Renal pelvis (tissue), 4 donors: ENCODE data around the gene FBXO34. TPM values are rescaled to one million over a fixed set of nuclear protein-coding genes. Genes with fewer than 3 reads are reported as not detected.
"Not testable (repeated sequence)": the region's sequence is repeated elsewhere in the genome, so short reads cannot be mapped to it uniquely, and the experiment has no call there.

Experiments
- DNase-seq: peaks from one replicate; pipeline ENCODE4 v3.0.0-alpha.2; 2013
- polyA plus RNA-seq, 3 donors: library from polyadenylated mRNA; unstranded; fragments of 120-200 nt; gene quantifications; one replicate each; pipeline ENCODE4 v1.2.1, GENCODE V29; 2013; ENCODE audit not compliant: insufficient read length in 3 of 3

The FBXO34 gene
- polyA plus RNA-seq, 3 donors: 32.9 to 42.1 (median 34.0) TPM

DNA sequence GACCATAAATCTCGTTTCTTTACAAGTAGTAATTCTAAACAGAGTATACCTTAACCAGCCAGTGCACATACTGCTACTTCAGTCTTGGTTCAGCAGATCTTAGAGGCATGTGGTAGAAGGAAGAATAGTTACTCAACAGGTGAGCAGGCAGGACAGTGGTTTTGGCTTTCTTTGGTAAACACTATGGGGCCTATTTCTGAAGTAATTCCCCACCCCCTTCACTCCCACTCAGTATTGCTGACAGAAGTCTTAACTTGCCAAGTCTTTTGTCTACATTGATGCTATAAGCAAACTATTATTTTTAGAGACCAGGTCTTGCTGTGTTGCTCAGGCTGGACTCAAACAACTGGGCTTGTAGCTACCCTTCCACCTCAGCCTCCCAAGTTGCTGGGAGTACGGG lies 68.5 kb downstream of the FBXO34 start:
- no peak for DNase-seq

DNA sequence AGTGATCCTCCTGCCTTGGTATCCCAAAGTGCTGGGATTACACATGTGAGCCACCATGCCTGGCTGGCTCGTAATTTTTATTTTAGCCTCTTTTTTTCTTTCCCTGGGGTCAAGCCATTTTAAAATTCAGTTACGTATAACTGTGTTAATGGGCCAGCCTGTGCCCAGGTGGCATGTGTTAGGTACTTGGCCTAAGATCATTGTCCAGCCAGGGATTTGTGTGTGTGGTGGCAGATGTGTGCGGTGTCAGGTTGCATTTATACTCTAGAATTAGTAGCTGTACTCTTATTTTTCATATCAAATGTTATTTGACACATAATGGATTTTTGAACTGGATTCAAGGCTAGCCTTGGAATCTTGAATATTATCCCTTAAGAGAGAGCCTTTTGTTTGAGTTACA lies 69.3 kb downstream of the FBXO34 start:
- DNase-seq: no peak

DNA sequence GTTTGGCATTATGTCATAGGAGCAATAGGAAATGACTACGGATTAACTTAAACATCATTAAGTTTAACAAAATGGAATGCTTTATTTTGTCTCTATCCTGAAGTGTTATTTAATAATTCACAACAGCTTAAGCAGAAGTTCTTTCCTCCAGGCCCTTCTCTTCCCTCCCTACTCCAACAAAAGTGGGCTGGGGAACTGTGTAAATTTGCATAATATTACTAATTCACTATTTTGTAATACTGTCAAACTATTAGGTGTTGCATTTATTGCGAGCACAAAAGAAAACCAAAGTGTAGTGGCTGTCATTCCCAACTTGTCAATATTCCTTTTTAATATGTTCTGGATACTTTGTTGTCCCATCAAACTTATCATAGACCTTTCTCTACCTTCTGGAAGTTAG lies 70.6 kb downstream of the FBXO34 start:
- DNase-seq: no peak

DNA sequence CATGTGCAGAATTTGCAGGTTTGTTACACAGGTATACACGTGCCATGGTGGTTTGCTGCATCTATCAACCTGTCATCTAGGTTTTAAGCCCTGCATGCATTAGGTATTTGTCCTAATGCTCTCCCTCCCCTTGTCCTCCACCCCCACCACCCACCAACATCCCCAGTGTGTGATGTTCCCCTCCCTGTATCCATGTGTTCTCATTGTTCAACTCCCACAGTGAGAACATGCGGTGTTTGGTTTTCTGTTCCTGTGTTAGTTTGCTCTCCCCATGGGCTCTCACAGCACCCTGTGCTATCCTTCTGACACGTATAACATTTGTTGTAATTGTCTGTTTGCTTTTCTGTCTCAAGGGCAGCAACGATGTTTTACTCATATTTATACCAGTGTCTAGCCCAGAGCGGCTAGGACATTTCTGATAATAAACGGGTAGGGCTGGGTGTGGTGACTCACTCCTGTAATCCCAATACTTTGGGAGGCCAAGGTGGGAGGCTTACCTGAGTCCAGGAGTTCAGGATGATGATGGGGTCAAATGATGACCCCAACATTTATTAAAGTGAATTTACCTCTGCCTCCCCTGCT lies 73.5 kb downstream of the FBXO34 start:
- not testable (repeated sequence) for DNase-seq

DNA sequence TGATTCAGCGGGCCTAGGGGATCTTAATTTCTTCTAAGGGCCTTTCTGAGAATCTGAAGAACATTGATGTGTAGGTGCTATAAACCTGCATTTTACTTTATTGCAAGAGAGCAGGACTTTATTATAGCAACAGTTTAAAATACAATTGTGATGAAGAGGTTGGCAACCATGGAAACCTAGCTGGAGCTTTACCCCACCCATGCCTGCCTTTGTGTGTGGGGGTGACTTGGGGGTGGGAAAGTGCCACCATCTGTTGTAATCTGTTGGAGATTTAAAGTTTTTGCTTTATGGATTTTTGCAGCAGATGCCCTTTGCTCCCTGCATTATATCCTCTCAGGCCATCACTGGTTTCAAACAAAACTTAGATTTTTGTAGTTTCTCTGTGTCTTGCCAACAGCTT lies 75.8 kb downstream of the FBXO34 start:
- no peak for DNase-seq

DNA sequence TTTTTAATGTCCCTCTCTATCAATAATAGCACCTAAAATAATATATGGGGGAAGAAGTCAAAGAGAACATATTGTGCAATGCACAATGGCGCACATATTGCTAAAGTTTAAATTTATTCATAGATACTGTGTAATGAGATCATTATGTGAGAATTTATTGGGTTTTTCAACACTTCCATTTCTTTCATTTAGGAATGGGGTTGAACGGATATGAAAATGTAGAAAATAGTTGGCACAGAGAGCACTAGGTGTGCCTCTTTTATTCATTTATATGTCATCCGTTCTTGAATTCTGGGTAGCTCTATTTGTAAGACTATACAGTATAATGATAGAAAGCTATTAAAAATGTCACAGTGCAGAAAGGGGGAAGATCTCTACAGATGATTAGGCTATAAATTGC lies 76.5 kb downstream of the FBXO34 start:
- no peak for DNase-seq

DNA sequence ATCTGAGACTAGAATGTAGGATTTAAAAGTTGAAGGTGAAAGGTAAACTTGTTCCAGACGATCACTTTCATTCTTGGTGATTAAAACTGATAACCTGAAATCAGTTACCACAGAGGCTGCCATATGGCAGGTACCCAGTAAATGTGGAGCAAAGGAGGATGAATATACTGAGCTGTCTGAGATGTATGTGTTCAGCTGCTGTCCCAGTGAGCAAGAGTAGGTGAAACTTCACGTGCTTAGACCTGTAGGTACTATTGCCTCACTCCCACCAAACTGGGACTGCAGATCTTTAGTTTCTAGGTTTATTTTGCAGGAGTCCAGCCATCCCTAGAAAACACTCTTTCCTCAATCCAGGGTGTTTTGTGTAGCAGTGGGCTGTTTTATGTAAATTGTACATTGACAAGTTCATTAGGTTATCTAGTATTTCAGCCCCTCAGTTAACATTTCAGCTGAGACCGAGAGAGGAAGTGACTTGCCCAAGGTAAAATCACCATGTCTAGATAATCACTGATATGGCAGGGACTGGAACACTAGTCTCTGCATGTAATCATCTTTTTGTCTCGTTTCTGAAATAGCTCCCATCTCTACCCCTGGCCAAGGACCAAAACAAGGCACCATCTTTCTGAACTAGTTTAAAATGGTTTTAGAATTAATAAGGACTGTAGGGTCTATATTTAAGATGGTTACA lies 77.7 kb downstream of the FBXO34 start:
- no peak for DNase-seq

DNA sequence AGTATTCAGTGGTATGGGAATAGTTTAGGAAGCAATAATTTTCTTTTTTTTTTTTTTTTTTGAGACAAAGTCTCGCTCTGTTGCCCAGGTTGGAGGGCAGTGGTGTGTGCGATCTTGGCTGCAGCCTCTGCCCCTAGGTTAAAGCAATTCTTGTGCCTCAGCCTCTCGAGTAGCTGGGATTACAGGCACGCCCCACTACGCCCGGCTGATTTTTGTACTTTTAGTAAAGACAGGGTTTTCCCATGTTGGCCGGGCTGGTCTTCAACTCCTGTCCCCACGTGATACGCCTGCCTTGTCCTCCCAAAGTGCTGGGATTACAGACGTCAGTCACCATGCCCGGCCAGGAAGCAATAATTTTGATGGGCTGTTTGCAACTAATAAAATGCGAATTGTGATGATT lies 78.3 kb downstream of the FBXO34 start:
- DNase-seq: peak; percentile 54

DNA sequence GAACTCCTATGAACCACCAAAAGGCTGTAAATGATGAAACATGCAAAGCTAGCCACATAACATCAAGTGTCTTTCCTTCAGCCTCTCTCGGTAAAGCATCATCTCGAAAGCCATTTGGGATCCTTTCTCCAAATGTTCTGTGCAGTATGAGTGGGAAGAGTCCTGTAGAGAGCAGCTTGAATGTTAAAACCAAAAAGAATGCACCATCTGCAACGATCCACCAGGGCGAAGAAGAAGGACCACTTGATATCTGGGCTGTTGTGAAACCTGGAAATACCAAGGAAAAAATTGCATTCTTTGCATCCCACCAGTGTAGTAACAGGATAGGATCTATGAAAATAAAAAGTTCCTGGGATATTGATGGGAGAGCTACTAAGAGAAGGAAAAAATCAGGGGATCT lies 79.2 kb downstream of the FBXO34 start:
- DNase-seq: no peak

DNA sequence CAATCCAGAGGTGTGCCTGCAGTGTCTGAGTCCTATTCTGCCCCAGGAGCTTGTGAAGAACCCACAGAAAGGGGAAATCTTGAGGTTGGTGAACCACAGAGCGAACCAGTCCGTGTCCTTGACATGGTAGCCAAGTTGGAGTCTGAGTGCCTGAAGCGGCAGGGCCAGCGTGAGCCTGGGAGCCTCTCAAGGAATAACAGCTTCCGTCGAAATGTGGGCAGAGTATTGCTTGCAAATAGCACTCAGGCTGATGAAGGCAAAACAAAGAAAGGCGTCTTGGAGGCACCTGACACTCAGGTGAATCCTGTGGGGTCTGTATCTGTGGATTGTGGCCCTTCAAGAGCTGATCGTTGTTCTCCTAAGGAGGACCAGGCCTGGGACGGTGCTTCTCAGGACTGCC lies 79.9 kb downstream of the FBXO34 start:
- no peak for DNase-seq

DNA sequence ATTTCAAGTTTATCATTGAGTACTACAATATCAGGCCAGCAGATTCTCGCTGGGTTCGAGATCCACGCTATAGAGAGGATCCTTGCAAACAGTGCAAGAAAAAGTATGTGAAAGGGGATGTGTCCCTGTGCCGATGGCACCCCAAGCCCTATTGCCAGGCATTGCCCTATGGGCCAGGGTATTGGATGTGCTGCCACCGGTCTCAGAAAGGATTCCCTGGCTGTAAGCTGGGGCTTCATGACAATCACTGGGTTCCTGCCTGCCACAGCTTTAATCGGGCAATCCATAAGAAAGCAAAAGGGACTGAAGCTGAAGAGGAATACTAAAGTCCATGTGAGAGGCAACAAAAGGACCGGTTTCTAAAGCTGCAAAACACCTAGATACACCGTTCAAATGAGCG lies 81.0 kb downstream of the FBXO34 start:
- no peak for DNase-seq

DNA sequence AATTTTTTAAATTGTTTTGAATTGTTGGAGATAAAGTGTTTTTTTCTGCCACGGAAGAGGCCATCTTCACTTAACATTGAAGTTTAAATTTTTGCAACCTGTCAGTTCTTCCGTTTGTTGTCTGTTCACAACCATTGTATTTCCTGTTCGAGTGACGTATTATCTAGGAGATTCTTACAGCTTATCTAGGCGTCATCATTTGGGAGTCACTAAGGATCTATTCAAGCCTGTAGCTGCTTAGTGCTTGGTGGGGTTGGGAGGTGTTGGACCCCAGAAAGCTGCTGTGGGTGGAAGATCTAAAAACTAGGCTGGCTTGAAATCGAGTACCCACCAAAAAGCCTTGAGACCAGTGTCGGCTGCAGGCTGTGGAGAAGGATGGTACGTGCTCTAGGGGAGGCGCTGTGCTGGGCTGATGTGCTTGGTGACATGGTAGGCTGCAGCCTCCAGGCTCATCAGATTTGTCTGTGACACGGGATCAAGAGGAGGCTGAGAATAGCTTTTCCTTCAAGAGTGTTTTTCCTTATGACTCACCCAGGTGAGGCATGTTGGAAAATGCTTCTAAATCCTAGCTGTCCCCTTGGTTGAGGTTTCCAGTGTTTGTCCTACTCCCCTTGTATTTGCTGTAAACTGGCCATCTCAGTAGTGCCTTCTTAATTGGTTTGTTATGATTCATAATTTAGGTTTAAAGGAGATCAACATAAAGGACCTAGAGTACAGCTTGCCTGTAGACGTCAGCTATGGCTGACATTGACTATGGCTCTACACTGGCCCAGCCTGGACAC lies 82.7 kb downstream of the FBXO34 start:
- no peak for DNase-seq

DNA sequence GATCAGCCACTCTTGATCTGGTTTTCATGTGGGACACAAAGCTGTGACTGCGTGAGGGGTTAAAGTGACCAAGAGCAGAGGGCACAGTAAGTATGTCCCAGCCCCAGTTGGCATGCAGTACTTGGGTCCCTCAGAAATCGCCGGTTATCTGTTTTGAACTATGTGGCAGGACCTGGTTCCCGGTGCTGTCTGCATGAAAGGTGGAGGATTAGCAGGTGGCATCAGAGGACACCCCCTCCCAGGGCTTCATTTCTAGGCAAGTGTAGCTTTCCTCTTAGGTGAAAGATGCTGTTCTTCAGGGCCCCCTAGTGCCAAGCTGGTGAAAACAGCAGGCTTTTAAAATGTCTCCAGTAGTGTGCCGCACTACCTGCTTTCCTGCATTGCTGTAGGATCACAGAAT lies 83.3 kb downstream of the FBXO34 start:
- peak; percentile 56 for DNase-seq

DNA sequence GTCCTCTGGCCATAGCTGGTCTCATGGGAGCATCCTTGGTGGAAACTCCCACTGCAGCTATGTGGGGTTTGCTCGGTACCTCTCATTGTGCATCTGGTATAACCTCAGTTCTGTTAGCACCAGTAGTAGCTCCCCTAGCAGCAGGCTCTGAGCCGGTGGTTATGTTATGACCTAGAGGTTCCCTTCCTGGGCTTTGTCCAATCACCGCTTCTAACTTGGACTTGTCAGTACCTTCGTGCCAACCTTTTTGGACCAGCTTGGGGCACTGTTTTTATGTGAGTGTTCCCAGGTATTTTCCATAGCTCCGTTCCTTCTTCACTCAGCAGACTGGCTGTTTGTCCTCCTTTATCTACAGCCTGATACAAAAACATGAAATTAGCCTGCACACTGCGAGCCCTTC lies 84.7 kb downstream of the FBXO34 start:
- DNase-seq: no peak

DNA sequence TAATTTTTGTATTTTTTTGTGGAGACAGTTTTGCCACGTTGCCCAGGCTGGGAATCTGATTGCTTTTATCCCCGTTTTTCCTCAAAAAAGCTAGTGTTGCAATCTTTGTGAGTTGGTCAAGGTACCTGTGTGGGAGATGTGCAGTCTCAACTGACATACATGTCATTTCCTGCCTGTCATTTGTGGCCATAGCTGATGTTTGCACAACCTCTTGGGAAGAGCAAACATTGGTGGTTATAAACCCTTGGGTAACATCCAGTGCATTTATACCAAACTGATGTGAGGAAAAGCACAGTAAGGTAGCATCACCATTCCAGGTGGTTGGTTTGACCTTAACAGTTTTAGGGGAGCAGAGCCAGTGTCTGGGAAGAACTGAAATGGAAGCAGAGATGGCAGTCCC lies 85.7 kb downstream of the FBXO34 start:
- DNase-seq: no peak

DNA sequence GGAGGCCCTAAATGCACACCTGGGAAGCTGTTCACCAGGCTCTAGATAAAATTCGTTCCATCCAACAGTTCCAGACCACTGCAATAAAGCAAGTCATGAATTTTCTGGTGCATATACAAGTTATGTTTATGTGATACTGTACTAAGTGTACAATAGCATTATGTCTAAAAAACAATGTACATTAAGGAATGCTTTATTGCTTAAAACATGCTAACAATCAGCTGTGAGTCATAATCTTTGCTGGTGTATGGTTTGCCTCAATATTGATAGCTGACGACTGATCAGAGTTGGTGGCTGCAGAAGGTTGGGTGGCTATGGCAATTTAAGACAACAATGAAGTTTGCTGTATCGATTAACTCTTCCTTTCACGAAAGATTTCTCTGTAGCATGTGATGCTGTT lies 88.1 kb downstream of the FBXO34 start:
- no peak for DNase-seq

DNA sequence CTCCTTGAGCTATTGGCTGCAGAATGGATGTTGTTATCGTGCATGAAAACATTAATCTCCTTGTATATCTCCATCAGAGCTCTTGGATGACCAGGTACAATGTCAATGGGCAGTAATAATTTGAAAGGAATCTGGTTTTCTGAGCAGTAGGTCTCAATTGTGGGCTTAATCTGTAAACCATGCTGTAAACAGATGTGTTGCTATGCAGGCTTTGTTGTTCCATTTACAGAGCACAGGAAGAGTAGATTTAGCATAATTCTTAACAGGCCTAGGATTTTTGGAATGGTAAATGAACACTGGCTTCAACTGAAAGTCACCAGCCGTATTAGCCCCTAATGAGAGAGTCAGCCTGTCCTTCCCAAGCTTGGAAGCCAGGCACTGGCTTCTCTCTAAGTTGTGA lies 90.0 kb downstream of the FBXO34 start:
- DNase-seq: no peak

DNA sequence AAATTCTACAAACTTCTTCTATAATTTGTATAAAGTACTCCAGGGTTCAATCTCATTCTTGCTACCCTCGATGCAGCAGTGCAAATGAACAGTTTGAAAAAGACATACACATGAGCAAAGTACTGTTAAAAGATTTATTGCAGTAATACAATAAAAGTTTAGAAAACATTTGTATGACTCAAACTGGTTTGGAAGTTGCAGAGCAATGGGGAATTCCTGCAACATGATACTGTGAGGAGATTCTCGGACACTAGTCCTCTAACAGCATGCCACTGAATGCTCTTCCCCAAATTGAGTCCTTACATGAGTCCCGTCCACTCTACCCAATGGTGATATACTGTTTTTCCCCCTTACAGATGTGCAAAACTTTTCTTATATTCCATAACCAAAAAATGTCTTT lies 95.0 kb downstream of the FBXO34 start:
- DNase-seq: no peak

DNA sequence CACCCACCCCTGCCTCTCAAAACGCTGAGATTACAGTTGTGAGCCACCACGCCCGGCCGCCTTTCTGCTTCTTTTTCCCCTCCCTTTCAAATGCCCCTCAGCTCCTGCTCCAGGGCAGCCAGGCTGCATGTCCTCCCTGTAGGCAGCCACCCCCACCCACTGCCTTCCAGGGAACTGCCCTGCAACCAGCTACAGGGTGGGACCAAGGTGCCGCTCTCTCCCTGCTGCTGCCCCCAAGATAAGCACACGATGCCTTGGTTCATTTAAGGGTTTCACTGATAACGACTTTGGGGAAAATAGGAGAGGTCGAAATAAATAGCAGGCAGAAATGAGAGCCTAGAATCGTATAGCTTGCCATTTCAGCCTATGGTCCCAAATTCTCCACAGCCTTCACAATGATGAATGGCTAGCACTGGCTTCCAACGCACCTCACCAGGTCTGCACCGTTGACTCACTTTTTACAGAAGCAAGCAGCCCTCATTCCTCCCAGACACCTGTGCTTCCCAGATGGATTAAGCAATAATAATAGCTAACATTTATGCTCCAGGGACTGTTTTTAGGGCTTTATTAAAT lies 99.7 kb downstream of the FBXO34 start:
- no peak for DNase-seq

DNA sequence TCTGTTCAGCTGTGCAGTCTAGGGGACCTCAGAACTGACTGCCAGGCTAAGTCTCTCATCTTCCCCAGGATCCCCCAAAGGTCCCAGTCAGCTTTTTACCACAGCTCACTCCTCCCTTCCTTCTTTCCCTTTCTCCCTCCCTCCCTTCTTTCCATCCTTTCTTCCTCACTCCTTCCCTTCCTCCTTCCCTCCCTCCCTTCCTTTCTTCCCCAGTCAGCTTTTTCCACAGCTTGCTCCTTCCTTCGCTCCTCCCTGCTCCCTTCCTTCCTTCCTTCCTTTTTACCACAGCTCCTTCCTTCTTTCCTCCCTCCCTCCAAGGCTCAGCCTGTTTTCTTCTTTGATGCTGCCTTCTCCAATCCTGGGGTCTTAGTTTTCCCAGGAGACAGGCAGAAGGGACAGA lies 101.2 kb downstream of the FBXO34 start:
- no peak for DNase-seq

DNA sequence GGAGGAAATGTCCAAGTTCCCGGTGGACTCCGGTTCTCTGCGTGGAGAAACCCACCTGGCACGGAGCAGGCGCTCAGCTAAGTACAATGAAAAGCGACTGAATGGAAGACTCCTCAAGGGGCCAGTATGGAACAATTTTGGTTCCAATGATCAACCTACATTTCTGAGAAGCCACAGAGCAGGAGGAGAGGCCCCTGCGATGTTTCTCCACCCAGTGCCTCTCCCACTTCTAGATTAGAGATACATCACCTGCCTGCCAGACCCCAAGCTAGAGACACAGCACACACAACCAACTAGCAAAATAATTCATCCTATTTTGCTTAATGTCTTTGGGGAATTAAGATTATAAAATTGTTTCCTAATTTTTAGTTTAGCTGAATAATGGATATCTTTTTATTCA lies 101.6 kb downstream of the FBXO34 start:
- no peak for DNase-seq

DNA sequence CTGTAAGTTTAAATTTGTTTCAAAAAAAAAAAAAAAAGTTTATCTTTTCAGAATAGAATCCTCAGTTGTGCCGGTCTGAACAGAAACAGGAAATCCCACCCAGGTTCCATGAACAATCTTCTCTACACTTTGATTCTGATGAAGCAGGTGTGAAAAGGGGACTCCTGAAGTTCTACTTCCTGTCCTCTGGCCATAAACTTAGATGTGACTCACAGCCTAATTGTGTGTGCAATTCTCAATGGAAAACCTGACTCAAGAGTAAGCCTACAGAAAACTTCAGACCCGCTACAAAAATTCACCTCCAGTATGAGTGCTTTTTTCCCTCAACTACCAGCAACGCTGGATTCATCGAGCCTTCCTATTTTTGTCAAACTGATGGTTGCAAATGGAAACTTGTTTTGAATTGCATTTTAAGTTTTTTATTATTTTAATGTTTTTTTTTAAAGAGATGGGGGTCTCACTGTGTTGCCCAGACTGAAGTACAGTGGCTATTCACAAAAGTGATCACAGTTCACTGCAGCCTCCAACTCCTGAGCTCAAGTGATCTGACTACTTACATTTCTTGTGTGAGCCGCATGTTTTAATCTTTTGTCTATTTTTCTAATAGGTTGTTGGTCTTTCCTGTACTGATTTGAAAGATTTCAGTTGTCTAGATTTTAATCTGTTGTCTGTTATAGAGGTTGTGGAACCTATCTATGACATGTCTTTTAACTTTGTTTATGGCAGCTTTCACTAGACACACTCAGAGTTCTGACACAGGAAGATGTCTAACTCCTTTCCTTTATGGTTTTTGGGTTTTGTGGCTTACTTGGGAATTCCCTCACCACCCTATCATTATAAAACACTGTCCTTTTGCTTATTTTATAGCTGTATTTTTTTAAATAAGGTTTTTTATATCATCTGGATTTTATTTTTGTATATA lies 102.8 kb downstream of the FBXO34 start:
- no peak for DNase-seq
